Ureter (tissue), 1 donor: ENCODE data around the gene PID1. TPM values are rescaled to one million over a fixed set of nuclear protein-coding genes. Genes with fewer than 3 reads are reported as not detected.

Experiments
- DNase-seq: peaks from one replicate; pipeline ENCODE4 v3.0.0-alpha.2; 2020; ENCODE audit warnings: low spot score
- total RNA-seq: library from RNA; stranded (reverse); gene quantifications from one replicate; pipeline ENCODE4 v1.2.4, GENCODE V29; 2023
- donor health status: DM: yes; HTN: yes; CAD: no.

PID1 gene
- total RNA-seq, 1 donor from 2014 or later = 25.8 TPM

GRCh38 chr2:229118336-229118735, 152.8 kb downstream of the PID1 start:
- DNase-seq = no peak

- DNase-seq = no peak
These were observed 159.3 kb downstream of the PID1 start for GRCh38 chr2:229111744-229112143.

GRCh38 chr2:229109195-229109594, 161.9 kb downstream of the PID1 start:
- no peak for DNase-seq

- DNase-seq = no peak
These were observed 163.5 kb downstream of the PID1 start for GRCh38 chr2:229107601-229108000.

- DNase-seq = no peak
These were observed 166.1 kb downstream of the PID1 start for GRCh38 chr2:229104974-229105387.

- no peak for DNase-seq
These were observed 167.1 kb downstream of the PID1 start for GRCh38 chr2:229104025-229104424.

- DNase-seq = no peak
These were observed 169.8 kb downstream of the PID1 start for GRCh38 chr2:229101314-229101713.

- DNase-seq = no peak
These were observed 171.9 kb downstream of the PID1 start for GRCh38 chr2:229099231-229099630.

GRCh38 chr2:229098801-229099200, 172.3 kb downstream of the PID1 start:
- DNase-seq = no peak

GRCh38 chr2:229096409-229097066, 174.5 kb downstream of the PID1 start:
- DNase-seq = no peak

GRCh38 chr2:229095472-229095871, 175.6 kb downstream of the PID1 start:
- DNase-seq = no peak

GRCh38 chr2:229090225-229090624, 180.9 kb downstream of the PID1 start:
- no peak for DNase-seq

GRCh38 chr2:229089776-229090175, 181.3 kb downstream of the PID1 start:
- DNase-seq = no peak

GRCh38 chr2:229088966-229089700, 182.0 kb downstream of the PID1 start:
- DNase-seq = no peak

- no peak for DNase-seq
These were observed 182.6 kb downstream of the PID1 start for GRCh38 chr2:229088517-229088913.

GRCh38 chr2:229087843-229088516, 183.1 kb downstream of the PID1 start:
- DNase-seq = no peak

- DNase-seq = no peak
These were observed 183.8 kb downstream of the PID1 start for GRCh38 chr2:229087267-229087666.

GRCh38 chr2:229085439-229085838, 185.6 kb downstream of the PID1 start:
- DNase-seq = no peak

- no peak for DNase-seq
These were observed 186.6 kb downstream of the PID1 start for GRCh38 chr2:229084447-229084846.

GRCh38 chr2:229083606-229084340, 187.3 kb downstream of the PID1 start:
- DNase-seq = no peak

GRCh38 chr2:229081411-229081810, 189.7 kb downstream of the PID1 start:
- no peak for DNase-seq

GRCh38 chr2:229080172-229080571, 190.9 kb downstream of the PID1 start:
- no peak for DNase-seq
